EH (cell line): ENCODE data around the gene MPC1.
A peak's percentile ranks its signal among the peaks of the same experiment; 100 is the strongest.
"Not testable (repeated sequence)": the region's sequence is repeated elsewhere in the genome, so short reads cannot be mapped to it uniquely, and the experiment has no call there.

ENCODE experiments used
- DNase-seq: peaks from one replicate; pipeline ENCODE4 v3.0.0-alpha.2; 2015; ENCODE audit warnings: low read depth

The MPC1 gene

DNA sequence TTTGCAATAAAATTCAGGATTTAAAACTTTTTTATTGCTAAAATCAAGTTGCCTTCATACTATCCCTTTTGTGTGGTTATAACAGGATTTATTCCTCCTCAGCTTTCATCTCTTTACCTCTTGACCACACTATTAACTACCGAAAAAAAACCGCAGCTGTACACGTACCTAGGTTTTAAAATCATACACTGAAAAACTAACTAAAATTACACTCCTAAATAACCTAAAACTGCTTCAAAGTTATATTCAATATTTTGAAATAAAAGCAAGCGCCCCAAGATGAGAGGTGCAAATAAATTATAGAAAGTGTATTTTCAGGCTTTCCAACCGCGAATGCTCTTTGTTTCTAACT is 1.4 kb downstream of the MPC1 start:
- no peak for DNase-seq

DNA sequence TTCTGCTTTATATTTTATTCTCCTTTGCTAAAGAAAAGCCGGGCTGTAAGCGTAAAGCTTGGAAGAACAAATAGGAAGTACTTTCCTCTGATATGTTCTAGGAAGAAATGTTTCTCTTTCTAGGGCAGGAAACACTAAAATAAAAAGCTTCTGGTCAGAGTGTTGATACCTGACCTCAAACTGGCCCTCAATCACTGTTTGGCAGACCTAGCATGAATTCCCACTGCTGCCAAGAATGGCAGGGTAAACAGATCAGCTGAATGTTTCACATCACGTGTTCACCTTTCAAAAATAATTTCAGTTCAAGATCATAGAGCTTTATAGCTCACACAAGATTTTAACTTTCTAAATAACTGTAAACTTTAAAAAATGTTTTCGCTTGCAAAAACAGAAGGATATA is 2.9 kb downstream of the MPC1 start:
- DNase-seq: no peak

DNA sequence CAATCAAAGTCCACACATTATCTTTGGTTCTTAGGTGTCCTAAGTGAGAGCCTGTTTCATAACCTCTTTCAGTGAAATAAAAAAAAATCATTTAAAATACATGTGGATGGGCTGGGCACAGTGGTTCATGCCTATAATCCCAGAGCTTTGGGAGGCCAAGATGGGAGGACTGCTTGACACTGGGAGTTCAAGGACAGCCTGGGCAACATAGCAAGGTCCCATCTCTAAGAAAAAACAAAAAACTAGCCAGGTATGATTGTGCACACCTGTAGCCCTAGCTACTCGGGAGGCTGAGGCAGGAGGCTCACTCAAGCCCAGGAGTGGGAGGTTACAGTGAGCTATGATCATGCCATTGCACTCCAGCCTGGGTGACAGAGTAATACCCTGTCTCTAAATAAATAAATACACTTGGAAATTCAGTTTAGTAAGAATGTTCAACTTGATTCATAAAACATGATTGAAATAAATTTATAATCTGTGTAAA is 3.6 kb downstream of the MPC1 start:
- DNase-seq: no peak

DNA sequence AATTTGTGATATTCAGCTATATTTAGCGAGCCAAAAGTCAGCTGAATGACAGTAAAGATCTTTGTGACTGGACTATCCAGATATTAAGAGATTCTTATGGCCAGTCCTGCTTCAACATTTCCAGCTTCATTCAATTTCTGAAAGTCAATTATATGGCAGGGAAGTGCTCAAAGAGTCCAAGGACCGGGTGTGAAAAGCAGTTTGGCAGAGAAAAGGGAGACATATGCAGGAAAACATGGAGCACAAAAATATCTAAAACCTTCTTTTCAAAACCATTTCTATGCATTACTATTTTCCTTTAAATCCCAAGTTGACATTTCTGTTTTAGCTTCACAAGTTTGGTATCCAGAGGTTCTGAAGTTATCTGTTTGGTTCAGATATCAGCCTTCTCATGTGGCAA is 5.0 kb downstream of the MPC1 start:
- DNase-seq: no peak

DNA sequence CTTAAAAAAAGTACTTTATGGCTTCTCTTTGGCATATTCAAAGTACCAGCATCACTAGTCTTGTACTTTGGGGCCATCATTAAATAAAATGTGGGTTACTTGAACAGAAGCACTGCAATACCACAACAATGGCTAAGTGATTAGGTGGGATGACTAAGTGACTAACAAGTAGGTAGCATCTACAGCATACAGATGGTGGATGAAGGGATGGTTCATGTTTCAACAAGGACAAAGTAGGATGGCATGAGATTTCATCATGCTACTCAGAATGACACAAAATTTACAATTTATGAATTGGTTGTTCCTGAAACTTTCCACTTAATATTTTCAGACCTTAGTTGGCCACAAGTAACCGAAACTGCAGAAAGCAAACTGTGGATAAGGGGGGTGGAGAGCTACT is 7.7 kb downstream of the MPC1 start:
- no peak for DNase-seq

DNA sequence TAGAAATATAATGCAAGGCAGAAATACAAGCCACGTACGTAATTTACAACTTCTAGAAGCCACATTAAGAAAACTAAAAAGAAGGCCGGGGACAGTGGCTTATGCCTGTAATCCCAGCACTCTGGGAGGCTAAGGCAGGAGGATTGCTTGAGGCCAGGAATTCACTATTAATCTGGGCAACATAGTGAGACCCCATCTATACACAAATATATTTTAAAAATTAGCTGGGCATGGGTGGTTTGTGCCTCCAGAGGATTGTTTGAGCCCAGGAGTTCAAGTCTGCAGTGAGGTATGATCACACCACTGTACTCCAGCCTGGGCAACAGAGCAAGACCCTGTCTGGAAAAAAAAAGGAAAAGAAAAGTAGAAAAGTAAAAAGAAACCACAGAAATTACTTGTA is 12.3 kb downstream of the MPC1 start:
- DNase-seq: no peak

DNA sequence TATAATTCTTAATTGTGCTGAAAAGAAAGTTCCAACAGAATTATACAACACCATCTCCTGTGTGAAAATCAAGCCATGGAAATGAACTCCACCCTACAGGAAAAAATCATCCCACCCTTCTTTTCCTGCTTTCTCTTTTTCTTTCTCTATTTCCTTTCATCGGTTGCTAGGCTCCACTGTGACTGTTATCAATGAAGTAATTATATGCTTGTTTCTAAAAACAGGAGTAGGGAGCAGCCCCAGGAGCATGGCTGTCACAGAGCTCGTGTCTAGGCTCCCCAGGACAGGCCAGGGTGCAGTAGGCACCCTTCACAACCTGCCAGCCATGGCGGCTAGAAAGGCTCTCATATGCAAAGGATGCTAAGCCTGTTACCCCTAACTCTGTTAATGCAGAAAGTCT is 13.0 kb downstream of the MPC1 start:
- no peak for DNase-seq

DNA sequence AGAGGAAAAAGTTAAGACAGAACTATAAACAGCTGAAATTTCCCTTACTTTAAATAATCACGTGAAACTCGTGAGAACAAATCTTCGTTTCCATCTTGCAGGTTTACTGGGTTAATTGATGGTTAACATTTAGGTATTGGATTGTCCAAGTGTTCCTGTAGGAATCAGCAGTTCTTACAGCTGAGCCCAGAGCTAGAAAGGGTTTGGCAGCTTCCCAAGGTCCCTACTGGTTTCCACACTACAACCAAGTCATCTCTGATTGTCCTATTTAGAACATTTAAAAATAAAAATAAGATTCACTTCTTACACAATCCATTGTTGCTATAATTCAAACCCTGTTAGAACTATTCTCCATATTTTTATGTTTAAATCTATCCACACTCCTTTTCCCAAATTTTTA is 15.8 kb downstream of the MPC1 start:
- DNase-seq: peak; percentile 14

DNA sequence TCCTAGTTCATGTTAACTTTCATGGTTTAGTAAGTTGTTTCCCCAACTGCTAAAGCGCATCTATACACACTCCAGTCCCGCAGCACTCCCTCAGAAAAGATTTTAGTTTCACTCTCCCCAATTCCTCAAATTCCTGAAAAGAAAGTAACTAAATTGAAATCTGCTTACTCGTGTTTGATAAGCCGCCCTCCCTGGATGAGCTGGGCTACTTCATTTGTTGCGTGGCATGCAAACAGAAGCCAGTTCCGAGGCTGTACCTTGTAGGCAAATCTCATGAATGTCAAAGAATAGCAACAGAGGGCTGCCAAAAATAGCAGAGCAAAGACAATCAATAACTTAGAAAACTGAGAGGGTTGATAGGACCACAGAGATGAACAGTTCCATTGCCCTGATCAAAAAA is 16.9 kb downstream of the MPC1 start:
- peak; percentile 35 for DNase-seq

DNA sequence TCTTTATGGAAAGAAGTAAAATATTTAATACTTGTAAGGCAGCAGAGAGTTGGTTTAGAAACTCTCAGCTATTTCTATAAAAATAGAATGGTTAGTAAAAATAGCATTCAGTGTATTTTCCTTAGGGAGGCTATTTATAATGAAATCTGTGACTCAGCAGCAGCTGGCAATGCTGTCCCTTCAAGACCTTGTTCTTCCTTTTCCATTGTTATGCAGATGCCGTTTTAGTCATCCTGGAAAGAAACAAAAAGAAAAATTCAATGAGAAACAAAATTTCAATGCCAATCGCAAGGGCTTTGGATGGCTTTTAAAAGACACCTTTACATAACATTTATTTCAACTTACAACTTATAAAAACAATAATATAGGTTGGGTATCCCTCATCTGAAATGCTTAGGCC is 17.5 kb downstream of the MPC1 start:
- peak; percentile 77 for DNase-seq

DNA sequence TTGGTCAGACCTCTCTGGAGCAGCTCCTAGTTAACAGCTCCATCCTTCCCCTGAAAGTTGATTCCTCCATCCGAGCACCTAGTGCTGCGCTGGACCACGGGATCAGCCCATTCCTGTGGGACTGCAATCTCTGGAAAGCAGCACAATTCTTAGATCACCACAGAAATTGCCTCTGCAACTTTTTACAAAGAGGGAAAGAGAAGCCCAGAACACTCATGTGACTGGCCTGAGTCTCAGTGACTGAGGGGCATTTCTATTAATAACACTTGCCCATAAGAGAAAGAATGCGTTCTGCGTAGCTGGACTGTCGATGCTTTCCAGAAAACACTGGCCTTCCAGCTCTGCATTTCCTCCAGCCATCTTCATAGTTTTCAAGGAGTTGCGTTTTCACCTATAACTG is 18.3 kb downstream of the MPC1 start:
- peak; percentile 10 for DNase-seq

DNA sequence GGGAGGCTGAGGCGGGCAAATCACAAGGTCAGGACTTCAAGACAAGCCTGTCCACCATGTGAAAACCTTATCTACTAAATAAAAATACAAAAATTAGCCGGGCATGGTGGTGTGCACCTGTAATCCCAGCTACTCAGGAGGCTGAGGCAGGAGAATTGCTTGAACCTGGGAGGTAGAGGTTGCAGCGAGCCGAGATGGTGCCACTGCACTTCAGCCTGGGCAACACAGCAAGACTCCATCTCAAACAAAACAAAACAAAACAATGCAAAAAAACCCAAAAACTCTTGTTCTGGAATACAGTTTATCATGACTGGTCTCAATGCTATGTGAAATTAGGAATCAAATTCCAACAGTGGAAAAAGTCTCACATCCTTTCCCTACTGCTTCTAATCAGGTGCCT is 20.3 kb downstream of the MPC1 start:
- not testable (repeated sequence) for DNase-seq

DNA sequence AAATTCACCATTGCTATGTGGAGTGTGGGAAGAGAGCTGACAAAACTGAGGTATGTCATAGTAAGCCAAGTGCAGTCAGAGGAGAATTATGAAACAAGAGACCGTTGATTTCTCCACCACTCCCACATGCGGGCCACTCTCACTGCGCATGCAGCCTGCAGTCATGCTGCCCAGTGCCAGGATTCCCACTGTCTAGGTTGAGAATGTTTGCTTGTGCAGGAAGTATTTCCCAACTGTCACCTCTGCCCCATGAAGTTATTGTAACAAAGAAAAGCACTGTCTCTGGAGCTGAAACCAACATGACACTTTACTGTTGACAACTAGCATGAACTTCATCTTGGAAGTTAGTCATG is 21.7 kb downstream of the MPC1 start:
- peak; percentile 16 for DNase-seq

DNA sequence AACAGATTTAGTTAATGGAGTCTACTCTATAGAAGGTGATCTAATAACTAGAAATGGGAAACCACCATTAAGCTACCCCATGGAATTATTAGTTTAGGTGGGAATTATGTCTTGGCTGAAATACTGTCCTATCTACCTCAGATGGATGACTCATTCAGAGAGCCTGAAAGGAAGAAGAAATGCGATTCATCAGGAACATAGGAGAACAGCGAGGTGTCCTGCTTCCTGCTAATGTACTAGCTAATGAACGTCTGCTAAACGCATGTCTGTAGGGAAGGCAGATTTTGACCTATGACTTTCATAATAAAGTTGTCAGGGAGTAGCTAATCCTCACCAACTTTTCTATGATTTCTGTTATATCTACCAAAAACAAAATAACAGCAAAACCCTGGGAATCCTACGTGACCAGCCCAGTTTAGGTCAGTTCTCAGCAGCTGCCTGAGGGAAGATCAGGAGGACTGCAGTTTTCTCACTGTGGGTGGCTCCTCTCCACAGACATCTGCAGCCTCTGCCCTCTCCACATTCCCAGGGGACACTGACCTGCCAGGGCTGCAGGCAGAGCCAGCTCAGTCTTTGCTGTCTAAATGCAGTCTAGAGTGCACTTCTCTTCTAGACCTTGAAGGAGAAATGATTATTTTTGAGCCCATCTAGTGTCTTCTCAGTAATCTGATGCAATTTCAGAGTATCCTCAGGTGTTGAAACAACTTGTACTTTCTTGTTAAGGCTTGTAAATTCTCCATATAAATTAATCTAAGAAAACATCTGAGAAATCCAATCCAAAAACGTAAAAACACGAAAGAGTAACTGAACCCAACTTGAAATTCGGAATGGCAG is 22.3 kb downstream of the MPC1 start:
- DNase-seq: peak; percentile 32

DNA sequence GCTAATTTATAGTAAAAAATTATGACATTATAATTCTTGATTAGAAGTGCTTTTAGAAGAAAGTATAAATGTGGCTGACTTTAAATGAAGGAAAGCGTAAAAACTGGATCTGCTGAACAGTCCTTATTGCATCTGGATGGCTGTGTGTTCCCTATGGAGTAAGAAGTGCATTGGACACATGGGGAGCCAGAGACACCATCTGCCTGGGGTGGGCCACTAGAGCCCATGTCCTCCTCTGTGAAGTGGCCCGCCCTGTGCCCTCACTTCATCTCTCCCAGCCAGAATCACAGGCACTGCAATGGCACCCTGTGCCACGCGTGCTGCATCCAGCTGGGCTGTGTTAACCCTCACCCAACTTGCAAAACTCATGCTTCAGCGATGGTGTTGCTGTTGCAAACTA is 27.2 kb downstream of the MPC1 start:
- DNase-seq: no peak

DNA sequence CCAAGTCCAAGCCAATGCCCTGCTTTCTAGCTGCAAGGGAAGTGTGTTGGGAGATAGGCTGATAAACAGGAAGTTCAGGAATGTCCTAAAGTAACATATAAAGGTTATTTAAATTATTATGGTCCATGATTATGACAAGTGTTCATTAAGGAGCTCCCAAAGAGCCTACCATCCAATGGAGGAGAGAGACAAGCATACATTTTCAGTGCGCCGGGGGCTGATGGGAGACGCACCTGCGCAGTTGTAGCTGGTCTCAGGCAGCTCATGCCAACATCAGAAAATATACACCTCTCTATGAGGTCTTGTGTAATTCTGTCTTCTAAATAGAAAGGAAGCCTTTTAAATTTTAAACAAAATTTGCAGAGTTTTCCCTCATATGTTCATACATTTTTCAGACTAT is 27.8 kb downstream of the MPC1 start:
- DNase-seq: no peak

DNA sequence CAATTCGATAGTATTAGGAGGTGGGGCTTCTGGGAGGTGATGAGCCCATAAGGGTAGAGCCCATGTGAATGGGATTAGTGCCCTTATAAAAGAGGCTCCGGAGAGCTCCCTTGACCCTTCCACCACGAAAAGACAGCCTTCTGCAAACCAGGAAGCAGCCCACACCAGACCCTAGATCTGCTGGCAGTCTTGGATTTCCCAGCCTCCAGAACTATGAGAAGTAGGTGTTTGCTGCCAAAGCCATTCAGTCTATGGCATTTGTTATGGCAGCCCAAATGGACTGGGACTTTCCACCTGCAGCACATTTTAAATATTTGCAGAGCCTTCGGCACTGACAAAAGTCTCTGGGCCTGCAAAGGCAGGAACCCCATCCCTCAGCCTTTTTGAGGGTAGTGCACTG is 28.6 kb downstream of the MPC1 start:
- DNase-seq: no peak

DNA sequence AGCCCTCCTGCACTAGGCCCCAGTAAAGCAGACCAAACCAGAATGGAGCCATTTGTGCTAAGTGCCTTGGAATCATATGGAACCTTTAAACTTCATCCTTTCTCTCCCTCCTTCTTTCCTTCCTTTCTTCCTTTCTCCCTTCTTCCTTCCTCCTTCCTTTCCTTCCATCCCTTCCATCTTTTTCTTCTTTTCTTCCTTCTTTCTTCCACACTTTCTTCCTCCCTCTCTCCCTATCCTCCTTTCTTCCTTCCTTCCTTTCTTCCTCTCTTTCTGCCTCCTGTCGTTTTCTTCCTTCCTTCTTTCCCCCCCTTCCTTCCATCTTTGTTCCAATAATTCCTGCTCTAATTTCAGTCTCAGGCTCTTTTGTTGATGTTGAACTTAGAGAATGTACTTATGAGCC is 29.2 kb downstream of the MPC1 start:
- no peak for DNase-seq

DNA sequence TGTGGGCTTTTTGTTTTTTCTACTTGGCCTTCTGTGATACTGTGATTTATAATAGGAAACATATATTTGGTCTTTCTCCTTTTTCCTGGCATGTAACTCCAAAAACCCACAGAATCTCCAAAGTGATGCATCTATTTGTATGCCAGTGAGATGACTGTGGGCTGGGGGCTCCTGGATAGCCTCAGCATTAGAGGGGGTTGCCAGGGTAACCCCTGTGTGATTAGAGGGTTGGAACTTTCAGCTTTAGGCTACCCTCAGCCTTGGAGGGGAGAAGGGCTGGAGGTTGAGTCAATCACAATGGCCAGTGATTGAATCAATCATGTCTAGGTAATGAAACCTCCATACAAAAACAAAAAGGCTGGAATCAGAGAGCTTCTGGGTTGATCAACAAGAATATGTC is 29.8 kb downstream of the MPC1 start:
- no peak for DNase-seq

DNA sequence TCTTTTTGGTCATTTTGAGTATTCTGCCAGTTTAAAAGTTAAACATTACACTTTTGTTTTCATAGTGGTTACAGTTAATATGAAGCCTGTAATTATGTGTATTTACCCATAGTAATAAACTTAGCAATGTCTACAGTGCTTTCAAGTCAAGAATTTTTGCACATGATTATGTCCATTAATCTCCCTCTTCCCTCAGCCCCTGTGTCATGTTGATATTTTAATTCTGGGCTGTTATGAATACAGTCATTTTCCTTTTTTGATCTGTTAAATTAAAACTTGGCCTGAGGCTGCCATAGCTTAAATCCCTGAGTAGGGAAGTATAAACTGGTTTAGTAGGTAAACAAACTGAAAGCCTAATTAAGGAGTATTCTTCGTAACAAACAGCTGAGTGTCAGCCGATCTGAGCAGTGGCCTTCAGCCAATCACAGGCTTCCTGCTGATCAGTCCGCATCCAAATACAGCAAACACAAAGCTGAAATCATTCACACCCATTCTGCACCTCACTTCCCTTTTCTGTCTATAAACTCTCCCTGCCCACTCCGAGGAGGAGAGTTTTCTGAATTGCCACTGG is 30.9 kb downstream of the MPC1 start:
- DNase-seq: peak; percentile 18

DNA sequence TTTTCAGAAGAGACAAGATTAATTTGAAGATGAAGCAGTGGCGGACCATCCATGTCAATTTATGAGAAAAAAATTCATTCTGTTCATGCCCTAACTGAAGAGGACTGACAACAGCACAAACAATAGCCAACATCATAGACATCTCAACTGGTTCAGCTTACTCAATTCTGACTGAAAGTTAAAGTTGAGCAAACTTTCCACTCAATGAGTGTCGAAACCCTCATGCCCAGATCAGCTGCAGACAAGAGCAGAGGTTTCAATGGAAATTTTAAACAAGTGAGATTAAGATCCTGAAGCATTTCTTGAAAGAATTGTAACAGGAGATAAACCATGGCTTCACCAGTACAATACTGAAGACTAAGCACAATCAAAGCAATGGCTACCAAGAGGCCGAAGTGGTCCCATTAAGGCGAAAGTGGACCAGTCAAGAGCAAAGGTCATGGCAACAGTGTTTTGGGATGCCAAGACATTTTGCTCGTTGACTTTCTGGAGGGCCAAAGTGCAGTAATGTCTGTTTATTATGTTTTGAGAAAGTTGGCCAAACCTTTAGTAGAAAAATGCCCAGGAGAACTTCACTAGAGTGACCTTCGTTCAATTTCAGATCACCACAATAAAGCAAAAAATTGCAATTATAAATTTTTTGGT is 34.3 kb downstream of the MPC1 start:
- DNase-seq: no peak

DNA sequence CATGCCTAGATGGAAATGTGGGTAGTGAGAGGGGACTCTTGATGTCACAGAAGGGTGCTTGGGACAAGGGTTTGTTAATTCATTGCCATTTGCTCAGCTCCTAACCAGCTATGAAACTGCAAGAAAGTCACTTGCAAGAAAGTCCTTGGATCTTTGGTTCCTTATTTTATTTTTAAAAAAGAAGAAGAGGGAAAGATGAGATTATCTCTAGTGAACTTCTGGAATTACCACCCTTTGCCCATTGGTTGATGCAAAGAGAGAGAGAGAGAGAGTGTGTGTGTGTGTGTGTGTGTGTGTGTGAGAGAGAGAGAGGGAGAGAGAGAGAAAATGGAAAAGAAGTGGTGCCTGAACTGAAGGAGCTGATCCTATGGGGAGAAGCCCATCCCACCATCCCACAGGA is 35.8 kb downstream of the MPC1 start:
- DNase-seq: no peak

DNA sequence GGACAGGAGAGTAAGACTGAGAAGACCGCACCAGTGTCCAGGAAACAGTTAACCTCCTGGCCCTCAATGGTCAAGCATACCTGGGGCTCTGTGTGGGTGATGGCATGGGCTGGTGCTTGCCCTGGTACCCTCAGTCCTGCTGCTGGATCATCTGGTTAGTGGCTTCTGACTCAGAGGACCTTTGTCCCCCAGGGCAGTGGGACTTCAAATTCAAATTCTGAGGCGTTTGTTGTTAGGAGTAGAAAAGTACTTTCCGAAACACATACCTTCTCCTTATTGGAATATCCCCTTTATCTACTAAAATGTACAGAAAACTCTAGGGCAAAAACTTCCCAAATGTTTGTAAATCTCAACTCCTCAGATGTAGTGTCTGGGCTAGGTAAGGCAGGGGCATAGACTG is 36.3 kb downstream of the MPC1 start:
- DNase-seq: no peak

DNA sequence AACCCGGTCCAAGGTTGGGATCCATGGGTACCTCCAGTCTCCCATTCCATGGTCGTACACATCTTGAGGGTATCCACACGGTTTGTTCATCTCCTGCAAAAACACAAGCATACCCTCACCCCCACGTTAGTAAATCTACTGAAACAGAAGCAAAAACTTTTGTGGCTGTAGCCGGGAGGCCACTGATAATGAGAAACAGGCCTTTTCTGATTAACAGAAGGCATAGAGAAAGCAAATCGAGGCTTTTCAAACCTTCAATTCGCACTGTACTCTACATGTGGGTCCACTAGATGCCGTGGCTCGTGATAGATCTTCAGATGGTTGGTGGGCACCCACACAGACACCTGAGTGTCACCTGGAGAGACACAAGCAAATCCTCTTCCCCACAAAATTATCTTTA is 37.1 kb downstream of the MPC1 start:
- not testable (repeated sequence) for DNase-seq
